HL-60 (cell line): ENCODE results near the gene CFAP99.

ENCODE experiments used
- DNase-seq, 2 experiments: peaks; one replicate each; pipeline ENCODE4 v3.0.0-alpha.2; 2010 to 2020; ENCODE audit warnings: low read depth in 1 of 2, low spot score in 1 of 2
- H3K27ac ChIP-seq: fragments of 250-450 bp; sonication (Bioruptor Pico); replicated peaks from 2 replicates; pipeline ENCODE4 v1.5.1; 2020; ENCODE audit warnings: mild to moderate bottlenecking, moderate library complexity
- H3K27me3 ChIP-seq: fragments of 250-450 bp; sonication (Bioruptor Pico); 2 replicates; pipeline ENCODE4 v1.5.1; 2021; ENCODE audit warnings: mild to moderate bottlenecking, moderate library complexity; ENCODE audit not compliant: insufficient read depth, poor library complexity, severe bottlenecking
- H3K4me3 ChIP-seq: replicated peaks from 2 replicates; pipeline ENCODE4 v1.5.1; 2011; ENCODE audit warnings: mild to moderate bottlenecking, control low read depth, low read length; ENCODE audit not compliant: insufficient read depth
- GABPA ChIP-seq: IDR thresholded peaks from 2 replicates; pipeline ENCODE4 v1.6.1; 2012; ENCODE audit warnings: low read depth
- POLR2AphosphoS5 ChIP-seq: IDR thresholded peaks from 2 replicates; pipeline ENCODE4 v1.6.1; 2012; ENCODE audit warnings: low read depth
- SPI1 ChIP-seq: IDR thresholded peaks from 2 replicates; pipeline ENCODE4 v1.6.1; 2012; ENCODE audit warnings: low read depth, mild to moderate bottlenecking, borderline replicate concordance
- TF ChIP-seq, protein P1 (sequence below): IDR thresholded peaks from one replicate; pipeline ENCODE4 v1.5.1; 2011; ENCODE audit warnings: low read length, control low read depth, inconsistent platforms; ENCODE audit not compliant: insufficient read depth
- TF ChIP-seq, protein P2 (sequence below): IDR thresholded peaks from 2 replicates; pipeline ENCODE4 v1.6.1; 2012; ENCODE audit warnings: low read depth; ENCODE audit not compliant: insufficient replicate concordance

Gene CFAP99

GRCh38 chr4:2492970-2493369, 74.2 kb downstream of the CFAP99 start:
- Histone ChIP-seq H3K27me3 (no peaks in the 10 kb centered on the region), H3K4me3 (no peak overlapping the region), H3K27ac (no peak overlapping the region)
- no peak for DNase-seq
- TF ChIP-seq GABPA (no peak), SPI1 (no peak), POLR2AphosphoS5 (no peak)
- TF ChIP-seq, protein P1, sequence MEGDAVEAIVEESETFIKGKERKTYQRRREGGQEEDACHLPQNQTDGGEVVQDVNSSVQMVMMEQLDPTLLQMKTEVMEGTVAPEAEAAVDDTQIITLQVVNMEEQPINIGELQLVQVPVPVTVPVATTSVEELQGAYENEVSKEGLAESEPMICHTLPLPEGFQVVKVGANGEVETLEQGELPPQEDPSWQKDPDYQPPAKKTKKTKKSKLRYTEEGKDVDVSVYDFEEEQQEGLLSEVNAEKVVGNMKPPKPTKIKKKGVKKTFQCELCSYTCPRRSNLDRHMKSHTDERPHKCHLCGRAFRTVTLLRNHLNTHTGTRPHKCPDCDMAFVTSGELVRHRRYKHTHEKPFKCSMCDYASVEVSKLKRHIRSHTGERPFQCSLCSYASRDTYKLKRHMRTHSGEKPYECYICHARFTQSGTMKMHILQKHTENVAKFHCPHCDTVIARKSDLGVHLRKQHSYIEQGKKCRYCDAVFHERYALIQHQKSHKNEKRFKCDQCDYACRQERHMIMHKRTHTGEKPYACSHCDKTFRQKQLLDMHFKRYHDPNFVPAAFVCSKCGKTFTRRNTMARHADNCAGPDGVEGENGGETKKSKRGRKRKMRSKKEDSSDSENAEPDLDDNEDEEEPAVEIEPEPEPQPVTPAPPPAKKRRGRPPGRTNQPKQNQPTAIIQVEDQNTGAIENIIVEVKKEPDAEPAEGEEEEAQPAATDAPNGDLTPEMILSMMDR = no peak
- TF ChIP-seq, protein P2, sequence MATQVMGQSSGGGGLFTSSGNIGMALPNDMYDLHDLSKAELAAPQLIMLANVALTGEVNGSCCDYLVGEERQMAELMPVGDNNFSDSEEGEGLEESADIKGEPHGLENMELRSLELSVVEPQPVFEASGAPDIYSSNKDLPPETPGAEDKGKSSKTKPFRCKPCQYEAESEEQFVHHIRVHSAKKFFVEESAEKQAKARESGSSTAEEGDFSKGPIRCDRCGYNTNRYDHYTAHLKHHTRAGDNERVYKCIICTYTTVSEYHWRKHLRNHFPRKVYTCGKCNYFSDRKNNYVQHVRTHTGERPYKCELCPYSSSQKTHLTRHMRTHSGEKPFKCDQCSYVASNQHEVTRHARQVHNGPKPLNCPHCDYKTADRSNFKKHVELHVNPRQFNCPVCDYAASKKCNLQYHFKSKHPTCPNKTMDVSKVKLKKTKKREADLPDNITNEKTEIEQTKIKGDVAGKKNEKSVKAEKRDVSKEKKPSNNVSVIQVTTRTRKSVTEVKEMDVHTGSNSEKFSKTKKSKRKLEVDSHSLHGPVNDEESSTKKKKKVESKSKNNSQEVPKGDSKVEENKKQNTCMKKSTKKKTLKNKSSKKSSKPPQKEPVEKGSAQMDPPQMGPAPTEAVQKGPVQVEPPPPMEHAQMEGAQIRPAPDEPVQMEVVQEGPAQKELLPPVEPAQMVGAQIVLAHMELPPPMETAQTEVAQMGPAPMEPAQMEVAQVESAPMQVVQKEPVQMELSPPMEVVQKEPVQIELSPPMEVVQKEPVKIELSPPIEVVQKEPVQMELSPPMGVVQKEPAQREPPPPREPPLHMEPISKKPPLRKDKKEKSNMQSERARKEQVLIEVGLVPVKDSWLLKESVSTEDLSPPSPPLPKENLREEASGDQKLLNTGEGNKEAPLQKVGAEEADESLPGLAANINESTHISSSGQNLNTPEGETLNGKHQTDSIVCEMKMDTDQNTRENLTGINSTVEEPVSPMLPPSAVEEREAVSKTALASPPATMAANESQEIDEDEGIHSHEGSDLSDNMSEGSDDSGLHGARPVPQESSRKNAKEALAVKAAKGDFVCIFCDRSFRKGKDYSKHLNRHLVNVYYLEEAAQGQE = no peak

- DNase-seq = no peak
- H3K27me3 ChIP-seq = no peaks in the 10 kb centered on the region
- no peak for TF ChIP-seq POLR2AphosphoS5
- TF ChIP-seq GABPA = no peak
- TF ChIP-seq, protein P1 = no peak
- TF ChIP-seq, protein P2 = no peak
- no peak for TF ChIP-seq SPI1
- H3K27ac ChIP-seq = no peak overlapping the region
- no peak overlapping the region for H3K4me3 ChIP-seq
Observed at GRCh38 chr4:2494992-2495391, 76.2 kb downstream of the CFAP99 start.

DNA sequence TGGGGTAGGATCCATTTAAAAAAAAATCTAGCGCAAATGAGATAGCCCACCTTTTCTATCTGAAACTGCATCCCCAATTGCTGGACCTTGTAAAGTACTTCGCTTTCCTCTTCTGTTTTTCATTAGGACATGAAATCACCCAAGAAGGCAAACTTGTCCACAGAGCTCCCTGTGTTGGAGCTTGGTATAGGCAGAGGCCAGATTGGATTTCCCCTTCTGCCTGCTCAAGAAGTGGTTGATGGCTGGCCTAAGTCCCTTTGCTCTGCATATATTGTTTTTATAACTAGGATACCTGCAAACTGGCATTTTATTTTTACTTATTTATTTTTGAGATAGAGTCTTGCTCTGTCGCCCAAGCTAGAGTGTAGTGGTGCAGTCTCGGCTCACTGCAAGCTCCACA, 78.6 kb downstream of the CFAP99 start:
- DNase-seq = no peak
- no peak overlapping the region for H3K4me3 ChIP-seq
- no peaks in the 10 kb centered on the region for H3K27me3 ChIP-seq
- TF ChIP-seq POLR2AphosphoS5 (no peak), GABPA (no peak), SPI1 (no peak)
- TF ChIP-seq, protein P1 = no peak
- TF ChIP-seq, protein P2 = no peak
- H3K27ac ChIP-seq = no peak overlapping the region
